ENCODE data around the gene NECAB2. TPM values are rescaled to one million over a fixed set of nuclear protein-coding genes. Genes with fewer than 3 reads are reported as not detected.
A peak's percentile ranks its signal among the peaks of the same experiment; 100 is the strongest.
"Not testable (repeated sequence)": the region's sequence is repeated elsewhere in the genome, so short reads cannot be mapped to it uniquely, and the experiment has no call there.

NECAB2 gene
- total RNA-seq, 1 experiment from 2014 or later = not detected

GRCh38 chr16:83946154-83946780 lies 21.8 kb upstream of the NECAB2 start:
- Histone ChIP-seq H3K36me3 (no peaks in the 10 kb centered on the region), H3K27me3 (no peaks in the 10 kb centered on the region), H3K9me3 (no peaks in the 10 kb centered on the region), H3K4me3 (no peak overlapping the region)
- DNase-seq = no peak

DNA sequence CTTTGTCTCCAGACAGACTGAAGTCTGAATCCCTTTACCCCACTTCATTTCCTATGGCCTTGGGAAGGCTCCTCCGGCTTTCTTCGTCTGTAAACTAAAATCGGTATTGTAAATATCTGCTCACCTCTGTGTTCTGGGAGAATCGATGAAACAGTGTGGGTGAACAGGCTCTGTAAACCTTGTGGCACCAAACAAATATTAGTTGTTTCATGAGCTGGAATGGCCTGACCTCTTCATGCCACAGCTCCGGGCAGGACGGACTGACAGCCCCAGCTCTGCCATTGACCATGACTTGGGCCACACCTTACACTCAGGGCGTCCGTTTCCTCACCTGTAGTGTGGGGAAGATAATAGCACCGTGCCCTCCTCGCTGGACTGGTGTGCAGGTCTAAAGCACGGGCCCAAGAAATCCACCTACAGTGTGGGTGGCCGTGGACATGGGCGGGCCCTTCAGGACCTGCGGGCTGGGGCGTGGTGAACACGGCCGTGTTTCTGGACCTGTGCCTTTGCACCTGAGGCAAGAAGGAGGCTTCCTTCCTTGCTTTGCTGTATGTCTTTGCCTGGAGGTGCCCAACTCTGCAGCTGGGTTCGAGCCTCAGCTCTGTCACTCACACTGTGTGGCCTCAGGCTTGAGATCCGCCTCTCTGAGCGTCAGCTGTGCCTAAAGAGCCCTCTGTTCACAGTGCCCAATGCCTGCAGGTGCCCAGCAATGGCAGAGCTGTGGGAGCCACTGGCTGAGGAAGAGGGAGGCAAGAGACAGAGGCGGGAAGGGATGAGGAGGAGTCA lies 21.1 kb upstream of the NECAB2 start:
- DNase-seq = no peak

GRCh38 chr16:83947642-83948234 lies 20.3 kb upstream of the NECAB2 start:
- no peaks in the 10 kb centered on the region for H3K9me3 ChIP-seq
- H3K27me3 ChIP-seq = no peaks in the 10 kb centered on the region
- H3K36me3 ChIP-seq = no peaks in the 10 kb centered on the region
- no peak overlapping the region for H3K4me3 ChIP-seq
- DNase-seq = no peak

More for the DNA sequence above, 21.1 kb upstream of the NECAB2 start:
- H3K9me3 ChIP-seq = no peaks in the 10 kb centered on the region
- H3K4me3 ChIP-seq = no peak overlapping the region
- no peaks in the 10 kb centered on the region for H3K36me3 ChIP-seq
- H3K27me3 ChIP-seq = no peaks in the 10 kb centered on the region

DNA sequence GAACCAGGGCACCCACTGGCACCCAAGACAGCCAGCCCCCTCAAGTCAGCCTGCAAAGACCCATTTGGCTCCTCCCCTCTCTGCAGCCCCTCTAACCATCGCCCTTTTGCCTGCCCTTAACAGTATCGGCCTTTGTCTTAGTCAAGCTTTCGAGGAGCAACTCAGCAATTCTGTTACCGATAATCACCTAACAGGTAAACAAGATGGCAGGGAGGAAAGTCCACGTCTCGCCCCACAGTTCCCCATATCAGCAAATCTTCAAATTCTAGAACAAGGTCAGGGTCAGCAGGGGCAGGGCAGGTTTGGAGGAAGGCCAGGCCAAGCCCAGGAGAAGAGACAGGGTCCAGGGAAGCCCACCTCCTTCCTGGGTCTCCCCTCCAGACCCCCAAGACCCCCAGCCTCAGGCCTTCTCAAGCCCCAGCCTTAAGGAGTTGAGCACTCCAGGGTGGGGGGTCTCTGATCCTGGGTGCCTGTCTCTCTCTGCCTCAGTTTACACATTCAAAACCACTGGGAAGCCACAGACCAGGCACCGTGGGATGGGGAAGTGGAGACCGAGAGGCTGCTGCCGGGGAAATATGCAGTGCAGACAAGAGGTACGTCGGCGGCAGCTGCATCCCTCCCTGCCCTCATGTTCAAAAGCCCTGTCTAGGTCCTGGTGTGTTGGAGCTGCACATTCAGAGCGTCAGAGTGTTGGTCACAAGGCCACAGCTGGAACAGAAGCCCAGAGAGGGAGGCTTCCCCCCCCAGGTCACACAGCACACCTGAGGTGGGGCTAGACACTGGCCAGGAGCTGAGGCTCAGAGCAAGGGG lies 18.9 kb upstream of the NECAB2 start:
- DNase-seq = no peak
- Histone ChIP-seq H3K4me3 (no peak overlapping the region), H3K27me3 (no peaks in the 10 kb centered on the region), H3K36me3 (no peaks in the 10 kb centered on the region), H3K9me3 (no peaks in the 10 kb centered on the region)

DNA sequence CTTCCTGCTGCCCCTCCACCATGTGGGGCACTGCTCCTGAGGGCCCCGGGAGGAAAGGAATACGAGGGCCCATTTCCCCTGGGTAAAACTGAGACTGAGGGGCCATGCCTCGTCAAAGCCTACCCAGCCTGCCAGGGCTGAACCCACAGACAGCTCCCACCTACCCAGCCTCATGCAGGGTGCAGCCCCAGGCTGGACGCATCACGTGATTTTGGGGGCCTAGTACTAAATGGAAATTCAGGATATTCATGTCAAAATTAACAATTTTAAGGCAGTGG lies 18.4 kb upstream of the NECAB2 start:
- H3K9me3 ChIP-seq = no peaks in the 10 kb centered on the region
- no peaks in the 10 kb centered on the region for H3K27me3 ChIP-seq
- no peak for DNase-seq
- H3K4me3 ChIP-seq = no peak overlapping the region
- H3K36me3 ChIP-seq = no peaks in the 10 kb centered on the region

DNA sequence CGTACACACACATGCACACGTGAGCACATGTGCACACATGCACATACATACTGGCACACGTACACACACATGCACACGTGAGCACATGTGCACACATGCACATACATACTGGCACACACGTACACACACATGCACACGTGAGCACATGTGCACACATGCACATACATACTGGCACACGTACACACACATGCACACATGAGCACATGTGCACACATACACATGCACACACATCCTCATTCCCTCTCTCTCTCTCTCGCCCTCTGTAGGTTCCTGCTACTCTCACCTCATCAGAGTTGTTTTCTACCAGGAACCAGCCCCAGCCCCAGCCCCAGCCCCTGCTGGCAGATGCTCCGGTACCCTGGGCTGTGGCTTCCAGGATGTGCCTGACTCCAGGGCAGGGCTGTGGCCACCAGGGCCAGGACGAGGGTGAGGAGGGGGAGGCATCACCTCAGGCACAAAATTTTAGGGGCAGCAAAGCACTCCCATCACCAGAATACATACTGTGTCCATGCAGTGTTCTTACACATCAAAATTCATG lies 17.1 kb upstream of the NECAB2 start:
- H3K9me3 ChIP-seq, H3K4me3 ChIP-seq, H3K27me3 ChIP-seq, DNase-seq, H3K36me3 ChIP-seq: not testable (repeated sequence)

DNA sequence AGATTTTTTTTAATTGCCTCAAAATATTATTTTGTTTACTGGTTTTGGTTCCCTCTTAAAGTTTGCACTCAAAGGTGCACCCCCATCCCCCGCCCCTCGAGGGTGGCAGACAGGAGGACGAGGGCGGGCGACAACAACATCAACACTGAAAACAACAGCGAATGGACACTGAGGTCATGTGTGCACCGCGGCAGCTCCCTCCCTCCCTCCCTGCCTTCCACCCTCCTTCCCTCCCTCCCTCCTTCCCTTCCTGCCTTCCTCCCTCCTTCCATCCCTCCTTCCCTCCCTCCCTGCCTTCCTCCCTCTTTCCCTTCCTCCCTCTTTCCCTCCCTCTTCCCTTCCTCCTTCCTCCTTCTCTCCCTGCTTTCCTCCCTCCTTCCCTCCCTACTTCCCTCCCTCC lies 16.5 kb upstream of the NECAB2 start:
- Histone ChIP-seq H3K4me3 (no peak overlapping the region), H3K27me3 (no peaks in the 10 kb centered on the region), H3K9me3 (no peaks in the 10 kb centered on the region), H3K36me3 (no peaks in the 10 kb centered on the region)
- no peak for DNase-seq

DNA sequence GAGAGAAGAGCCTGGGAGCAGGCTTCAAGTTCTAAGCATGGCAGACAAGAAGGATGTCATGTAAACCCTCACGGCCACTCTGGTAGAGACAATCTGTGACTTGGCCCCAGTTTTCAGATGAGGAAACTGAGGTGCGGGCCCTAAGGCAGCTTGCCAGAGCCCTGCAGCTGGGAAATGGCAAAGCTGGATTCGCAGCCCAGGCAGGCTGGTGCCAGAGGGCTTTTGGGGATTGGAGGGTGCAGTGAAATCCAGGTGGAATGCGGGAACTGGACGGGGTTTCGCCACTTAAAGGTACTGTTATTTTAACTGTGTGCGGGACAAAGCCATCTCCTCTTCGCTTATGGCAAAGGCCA lies 15.5 kb upstream of the NECAB2 start:
- DNase-seq = peak; percentile 62
- Histone ChIP-seq H3K27me3 (no peaks in the 10 kb centered on the region), H3K36me3 (no peaks in the 10 kb centered on the region), H3K9me3 (no peaks in the 10 kb centered on the region), H3K4me3 (peak overlapping the region; percentile 57)

DNA sequence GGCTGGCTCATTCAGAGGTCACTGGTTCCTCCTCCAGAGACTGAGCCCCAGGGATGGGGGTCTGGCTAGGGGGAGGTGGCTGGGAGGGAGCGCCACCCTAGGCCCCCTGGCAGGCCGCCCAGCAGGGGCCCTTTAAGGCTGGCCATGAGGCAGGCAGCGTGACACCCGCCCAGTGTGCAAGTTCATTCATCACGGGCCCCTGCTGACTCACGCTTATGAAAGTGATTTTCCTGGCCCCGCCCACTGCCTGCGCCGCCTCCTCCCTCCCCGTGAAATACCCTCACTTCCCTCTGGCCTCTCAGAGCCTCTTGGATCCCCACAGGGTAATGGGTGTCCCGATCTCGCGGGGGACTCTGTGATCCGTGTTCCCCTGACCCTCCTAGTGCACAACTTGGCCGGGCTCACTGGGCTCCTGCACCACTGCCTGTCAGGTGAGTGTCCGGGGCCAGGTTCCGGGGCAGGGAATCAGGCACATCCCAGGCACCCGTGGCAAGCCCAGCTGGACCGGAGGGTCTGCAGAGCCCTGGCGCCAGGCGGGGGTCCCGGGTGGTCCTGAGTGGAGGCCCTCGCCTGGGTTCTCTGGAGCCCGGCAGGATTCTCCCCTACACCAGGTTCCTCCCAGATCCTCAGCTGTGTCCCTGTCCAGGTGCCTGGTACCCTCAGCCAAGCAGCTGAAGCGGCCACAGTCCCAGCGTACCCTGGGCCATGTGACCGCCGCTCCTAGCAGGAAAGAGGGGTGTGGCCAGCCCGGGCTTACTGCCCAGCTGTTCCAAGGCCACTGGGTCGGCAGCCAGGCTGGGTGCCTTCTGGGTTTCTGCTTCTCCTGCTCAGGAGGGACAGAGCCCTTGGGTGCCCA lies 14.9 kb upstream of the NECAB2 start, which contains the start of gene OSGIN1:
Gene OSGIN1 (plus strand): TSS at position 301 of the 856 bp plus-strand sequence. CDS start 4,432 bp downstream, outside the sequence.
- DNase-seq = peak; percentile 88
- no peaks in the 10 kb centered on the region for H3K9me3 ChIP-seq
- peak within 1 kb of the TSS; percentile 57 for H3K4me3 ChIP-seq
- H3K27me3 ChIP-seq = no peaks in the 10 kb centered on the region
- no peaks in the 10 kb centered on the region for H3K36me3 ChIP-seq

DNA sequence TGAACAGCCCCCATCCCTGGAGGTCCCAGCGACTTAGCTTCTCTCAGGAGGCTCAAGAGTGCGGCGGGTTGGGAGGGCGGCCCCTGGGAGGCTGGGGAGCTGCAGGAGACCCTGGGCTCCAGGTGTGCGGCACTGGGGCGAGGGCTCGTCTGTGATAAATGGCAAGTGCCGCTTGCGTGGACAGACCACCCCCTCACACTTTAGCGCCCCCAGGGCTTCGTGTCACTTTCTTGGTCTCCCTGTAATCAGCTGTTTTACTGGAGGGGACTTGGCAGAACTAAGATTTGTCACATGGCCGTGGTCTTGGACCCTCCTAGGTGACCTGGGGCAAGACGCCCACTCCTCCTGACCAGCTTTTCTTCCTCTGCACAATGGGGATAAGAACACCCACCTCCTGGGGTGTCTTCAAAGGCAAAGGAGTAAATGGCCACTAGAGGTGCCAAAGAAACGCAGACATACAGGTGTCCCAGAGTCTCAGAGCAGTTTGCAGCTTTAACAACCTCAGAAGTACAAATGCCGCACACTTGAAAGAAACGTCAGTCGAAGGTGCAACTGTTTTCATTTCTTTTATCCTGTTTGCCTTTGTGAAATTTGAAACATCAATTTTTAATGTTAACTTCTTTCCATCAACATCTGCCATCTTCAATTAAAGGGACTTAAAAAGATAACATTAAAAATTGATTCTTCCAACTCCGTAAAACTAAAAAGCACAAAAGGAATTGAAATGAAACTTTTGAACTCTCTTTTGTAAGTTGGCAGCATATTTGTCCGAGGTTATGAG lies 14.1 kb upstream of the NECAB2 start:
- H3K9me3 ChIP-seq = no peaks in the 10 kb centered on the region
- DNase-seq = no peak

GRCh38 chr16:83954577-83955016 lies 13.4 kb upstream of the NECAB2 start:
- Histone ChIP-seq H3K27me3 (no peaks in the 10 kb centered on the region), H3K4me3 (no peak overlapping the region; the same call in 1 of the 2 replicates), H3K36me3 (no peaks in the 10 kb centered on the region), H3K9me3 (no peaks in the 10 kb centered on the region)
- DNase-seq = peak; percentile 15

More for the DNA sequence above, 14.1 kb upstream of the NECAB2 start:
- H3K27me3 ChIP-seq = no peaks in the 10 kb centered on the region
- no peaks in the 10 kb centered on the region for H3K36me3 ChIP-seq
- H3K4me3 ChIP-seq = peak overlapping the region; percentile 57

DNA sequence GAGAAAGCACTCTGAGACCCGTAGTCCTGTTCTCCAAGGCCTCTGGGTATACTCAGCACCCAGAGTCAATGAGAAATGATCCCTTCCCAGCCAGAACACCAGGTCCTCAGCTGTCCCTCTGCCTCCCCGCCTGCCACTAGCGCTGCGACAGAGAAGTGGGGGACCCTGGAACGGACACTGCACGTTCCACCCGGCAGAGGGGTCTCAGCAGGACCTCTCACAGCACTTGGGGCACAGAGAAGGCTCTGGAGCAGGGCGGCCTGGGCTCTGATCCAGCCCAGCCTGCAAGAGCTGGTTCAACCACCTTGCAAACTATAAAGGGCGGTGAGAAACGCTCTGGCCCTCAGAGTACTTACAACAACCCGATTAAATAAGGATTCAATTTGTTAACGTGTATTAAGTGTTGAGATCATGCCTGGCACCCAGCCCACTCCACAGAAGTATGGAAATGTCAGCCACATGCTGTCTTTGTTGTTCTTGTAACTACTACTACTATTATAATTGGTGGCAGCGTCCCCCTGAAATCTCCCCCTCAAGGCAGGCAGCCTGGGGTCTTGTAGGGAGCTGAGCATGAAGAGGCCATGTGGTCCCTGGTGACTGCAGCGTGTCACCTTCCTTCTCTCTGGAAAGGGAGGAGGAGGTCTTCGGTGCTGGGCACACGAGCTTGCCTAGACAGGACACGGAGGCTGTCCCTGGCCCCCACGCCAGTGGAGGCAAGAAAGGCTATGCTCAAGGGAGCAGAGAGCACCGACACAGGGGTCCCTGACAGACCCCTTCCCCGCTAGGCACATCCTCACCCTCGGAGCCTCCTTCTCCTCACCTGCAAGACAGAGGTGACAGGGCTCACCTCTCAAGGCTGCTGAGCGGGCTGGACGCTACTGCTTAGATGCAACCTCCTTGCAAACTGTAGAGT lies 12.6 kb upstream of the NECAB2 start:
- DNase-seq = no peak
- H3K36me3 ChIP-seq = no peaks in the 10 kb centered on the region
- H3K4me3 ChIP-seq = no peak overlapping the region
- H3K9me3 ChIP-seq = no peaks in the 10 kb centered on the region
- H3K27me3 ChIP-seq = no peaks in the 10 kb centered on the region

DNA sequence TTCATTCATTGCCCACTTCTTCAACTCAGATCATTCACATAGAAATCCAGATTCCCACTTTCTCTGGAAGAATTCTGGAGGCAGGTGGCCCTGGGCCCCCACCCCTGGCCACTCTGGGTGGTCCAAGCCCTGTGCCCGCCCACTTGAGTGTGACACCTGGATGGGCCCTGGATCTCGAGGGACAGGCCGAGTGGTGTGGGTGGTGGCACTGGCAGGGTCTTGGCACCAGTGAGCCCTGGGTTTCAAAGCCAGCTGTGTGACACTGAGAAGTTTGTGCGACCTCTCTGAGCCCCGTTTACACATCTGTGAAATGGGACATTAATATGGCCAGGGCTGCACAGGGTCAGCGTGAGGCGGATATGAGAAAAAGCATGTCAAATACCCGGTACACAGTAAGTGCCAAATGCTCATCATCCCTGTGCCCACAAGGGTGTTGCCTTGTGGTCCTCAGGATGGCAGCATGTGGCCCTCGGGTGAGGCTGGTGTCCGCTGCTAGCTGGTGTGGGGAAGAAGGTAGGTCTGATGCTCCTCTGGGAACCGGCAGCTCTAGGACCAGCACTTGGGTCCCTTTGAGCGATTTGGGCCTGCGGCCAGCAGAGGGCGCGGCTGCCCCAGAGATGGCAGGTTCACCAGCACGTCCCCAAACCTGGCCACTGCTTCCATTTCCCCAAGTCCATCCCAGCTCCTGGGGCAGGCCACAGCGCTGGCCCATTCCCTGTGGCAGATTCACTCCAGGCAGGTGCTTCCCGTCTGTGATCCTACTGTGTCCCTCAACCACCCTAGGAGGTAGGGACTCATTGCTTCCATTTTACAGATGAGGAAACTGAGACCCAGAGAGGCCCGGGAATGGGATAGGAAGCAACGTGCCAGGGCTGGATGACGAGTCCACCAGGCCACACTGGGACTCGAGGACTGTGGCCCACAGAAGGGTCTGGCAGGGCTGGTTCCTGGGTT lies 11.4 kb upstream of the NECAB2 start:
- H3K27me3 ChIP-seq = no peaks in the 10 kb centered on the region
- H3K36me3 ChIP-seq = no peaks in the 10 kb centered on the region
- no peak overlapping the region for H3K4me3 ChIP-seq
- peak; percentile 43 for DNase-seq
- no peaks in the 10 kb centered on the region for H3K9me3 ChIP-seq
